Erythroblast (primary cell): Measurements from ENCODE around the gene MAGI1.
"Not testable (repeated sequence)": the region's sequence is repeated elsewhere in the genome, so short reads cannot be mapped to it uniquely, and the experiment has no call there.

Experiments
- DNase-seq, 2 experiments: peaks; one replicate each; lab custom pipeline; 2025; lab: John Stamatoyannopoulos, UW
- GATA1 ChIP-seq: IDR thresholded peaks from 2 replicates; pipeline ENCODE4 v1.6.1; 2011; ENCODE audit warnings: low read depth, mild to moderate bottlenecking, control low read depth, low read length, moderate library complexity
- POLR2A ChIP-seq: IDR thresholded peaks from 2 replicates; pipeline ENCODE4 v1.6.1; 2011; ENCODE audit warnings: mild to moderate bottlenecking, low read length

Gene MAGI1

GRCh38 chr3:65534805-65535204 lies 503.9 kb downstream of the MAGI1 start:
- DNase-seq, result no peak
- TF ChIP-seq POLR2A, result no peak
- no peak for TF ChIP-seq GATA1

GRCh38 chr3:65532749-65533148 lies 506.0 kb downstream of the MAGI1 start:
- DNase-seq, result peak in 1 of 2 experiments; percentile 38
- TF ChIP-seq GATA1, result no peak
- TF ChIP-seq POLR2A, result no peak

- no peak for TF ChIP-seq GATA1
- TF ChIP-seq POLR2A, result no peak
- no peak for DNase-seq
Measured at GRCh38 chr3:65532215-65532614, 506.5 kb downstream of the MAGI1 start.

- DNase-seq, result no peak
- TF ChIP-seq GATA1 (no peak), POLR2A (no peak)
Measured at GRCh38 chr3:65531499-65531898, 507.2 kb downstream of the MAGI1 start.

GRCh38 chr3:65526656-65527055 lies 512.1 kb downstream of the MAGI1 start:
- TF ChIP-seq GATA1 (no peak), POLR2A (no peak)
- DNase-seq, result no peak

- DNase-seq, result no peak
- TF ChIP-seq POLR2A, result no peak
- no peak for TF ChIP-seq GATA1
Measured at GRCh38 chr3:65524584-65524983, 514.1 kb downstream of the MAGI1 start.

GRCh38 chr3:65523878-65524277 lies 514.8 kb downstream of the MAGI1 start:
- TF ChIP-seq POLR2A, result no peak
- TF ChIP-seq GATA1, result no peak
- no peak for DNase-seq

GRCh38 chr3:65521032-65521431 lies 517.7 kb downstream of the MAGI1 start:
- TF ChIP-seq POLR2A (no peak), GATA1 (no peak)

GRCh38 chr3:65516998-65517397 lies 521.7 kb downstream of the MAGI1 start:
- TF ChIP-seq POLR2A (no peak), GATA1 (no peak)

More at GRCh38 chr3:65521032-65521431, 517.7 kb downstream of the MAGI1 start:
- DNase-seq, result no peak

GRCh38 chr3:65514317-65514716 lies 524.4 kb downstream of the MAGI1 start:
- not testable (repeated sequence) for DNase-seq

More at GRCh38 chr3:65516998-65517397, 521.7 kb downstream of the MAGI1 start:
- no peak for DNase-seq

GRCh38 chr3:65509423-65509794 lies 529.3 kb downstream of the MAGI1 start:
- DNase-seq, result not testable (repeated sequence)

- no peak for DNase-seq
- no peak for TF ChIP-seq POLR2A
- no peak for TF ChIP-seq GATA1
Measured at GRCh38 chr3:65508750-65509422, 529.8 kb downstream of the MAGI1 start.

- TF ChIP-seq POLR2A (no peak), GATA1 (no peak)
- no peak for DNase-seq
Measured at GRCh38 chr3:65507437-65507836, 531.3 kb downstream of the MAGI1 start.

- no peak for TF ChIP-seq POLR2A
- TF ChIP-seq GATA1, result no peak
- no peak for DNase-seq
Measured at GRCh38 chr3:65503776-65504175, 534.9 kb downstream of the MAGI1 start.

GRCh38 chr3:65502526-65502925 lies 536.2 kb downstream of the MAGI1 start:
- TF ChIP-seq GATA1, result no peak
- no peak for TF ChIP-seq POLR2A
- DNase-seq, result no peak

- no peak for TF ChIP-seq POLR2A
- TF ChIP-seq GATA1, result no peak
Measured at GRCh38 chr3:65500398-65501306, 538.1 kb downstream of the MAGI1 start.

More at GRCh38 chr3:65500398-65501306, 538.1 kb downstream of the MAGI1 start:
- peak; percentile 33 to 78 for DNase-seq
